ENCODE measurements around the gene PPP3R1.

PPP3R1 gene

GRCh38 chr2:68172521-68172920 lies 79.8 kb downstream of the PPP3R1 start:
- peaks cover 8% of the 10 kb centered on the region for H3K4me1 Mint-ChIP-seq
- no peaks in the 10 kb centered on the region for H3K27me3 Mint-ChIP-seq
- no peak overlapping the region for H3K4me3 Mint-ChIP-seq
- H3K27ac Mint-ChIP-seq (ENCODE audit: low read depth): no peak overlapping the region
- DNase-seq (ENCODE audit: low spot score in 2 of 2) (no peak), ATAC-seq (replicated peaks; ENCODE audit: extremely low read depth, poor library complexity, severe bottlenecking) (no peak)
- H3K36me3 Mint-ChIP-seq (ENCODE audit: insufficient read depth): peaks cover 35% of the 10 kb centered on the region
- no peaks in the 10 kb centered on the region for H3K9me3 Mint-ChIP-seq

DNA sequence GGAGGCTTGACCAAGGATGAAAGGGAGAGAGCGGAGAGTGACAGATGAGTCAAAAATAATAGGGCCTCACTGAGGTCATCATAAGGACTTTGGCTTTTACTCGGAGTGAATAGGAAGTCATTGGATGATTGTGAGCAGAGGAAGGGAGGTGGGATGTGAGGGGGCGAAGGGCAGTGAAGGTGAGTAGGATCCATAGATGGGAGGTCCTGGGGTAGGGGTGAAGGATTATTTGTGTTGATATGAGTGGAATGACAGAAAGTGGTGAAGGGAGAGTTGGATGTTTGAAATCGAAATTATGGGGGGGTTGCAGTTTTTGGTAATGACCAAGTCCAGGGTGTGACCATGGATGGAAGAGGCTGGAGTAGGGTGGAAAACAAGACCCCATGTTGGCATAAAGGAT lies 80.6 kb downstream of the PPP3R1 start:
- H3K36me3 Mint-ChIP-seq (ENCODE audit: insufficient read depth): peaks cover 37% of the 10 kb centered on the region
- H3K4me3 Mint-ChIP-seq: no peak overlapping the region
- no peaks in the 10 kb centered on the region for H3K27me3 Mint-ChIP-seq
- no peak overlapping the region for H3K27ac Mint-ChIP-seq (ENCODE audit: low read depth)
- peaks cover 9% of the 10 kb centered on the region for H3K4me1 Mint-ChIP-seq
- H3K9me3 Mint-ChIP-seq: no peaks in the 10 kb centered on the region
- DNase-seq (ENCODE audit: low spot score in 2 of 2): no peak
- ATAC-seq (replicated peaks; ENCODE audit: extremely low read depth, poor library complexity, severe bottlenecking): no peak

GRCh38 chr2:68171146-68171545 lies 81.2 kb downstream of the PPP3R1 start:
- H3K9me3 Mint-ChIP-seq: no peaks in the 10 kb centered on the region

DNA sequence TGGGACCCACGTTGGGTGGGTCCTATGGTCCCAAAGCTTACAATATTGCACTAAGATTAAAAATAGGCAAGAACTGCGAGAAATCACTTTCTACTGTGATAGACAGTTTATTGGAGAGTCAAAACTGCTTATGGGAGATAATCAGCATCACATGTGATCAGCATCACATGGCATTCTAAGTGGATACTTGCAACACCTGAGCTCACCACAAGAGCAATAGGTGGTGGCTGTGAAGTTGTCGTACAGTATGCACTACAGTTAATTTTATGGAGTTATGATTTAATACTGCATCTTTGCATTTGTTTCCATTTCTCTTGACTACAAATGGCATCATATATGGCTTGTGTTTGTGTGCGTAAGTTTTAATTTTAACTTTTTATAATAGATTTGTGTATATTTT lies 83.0 kb downstream of the PPP3R1 start:
- Mint-ChIP-seq H3K4me1 (peaks cover 9% of the 10 kb centered on the region), H3K27ac (ENCODE audit: low read depth) (no peak overlapping the region), H3K9me3 (no peaks in the 10 kb centered on the region), H3K36me3 (ENCODE audit: insufficient read depth) (peaks cover 37% of the 10 kb centered on the region), H3K27me3 (no peaks in the 10 kb centered on the region), H3K4me3 (no peak overlapping the region)
- ATAC-seq (replicated peaks; ENCODE audit: extremely low read depth, poor library complexity, severe bottlenecking): no peak
- no peak for DNase-seq (ENCODE audit: low spot score in 2 of 2)

More at GRCh38 chr2:68171146-68171545, 81.2 kb downstream of the PPP3R1 start:
- no peak for DNase-seq (ENCODE audit: low spot score in 2 of 2)
- H3K36me3 Mint-ChIP-seq (ENCODE audit: insufficient read depth): peaks cover 40% of the 10 kb centered on the region
- no peak overlapping the region for H3K4me3 Mint-ChIP-seq
- ATAC-seq (replicated peaks; ENCODE audit: extremely low read depth, poor library complexity, severe bottlenecking): no peak
- no peaks in the 10 kb centered on the region for H3K27me3 Mint-ChIP-seq
- H3K4me1 Mint-ChIP-seq: peaks cover 9% of the 10 kb centered on the region
- H3K27ac Mint-ChIP-seq (ENCODE audit: low read depth): no peak overlapping the region

GRCh38 chr2:68167186-68167585 lies 85.1 kb downstream of the PPP3R1 start:
- Mint-ChIP-seq H3K27ac (ENCODE audit: low read depth) (no peak overlapping the region), H3K36me3 (ENCODE audit: insufficient read depth) (peaks cover 42% of the 10 kb centered on the region), H3K27me3 (no peaks in the 10 kb centered on the region), H3K4me1 (peaks cover 9% of the 10 kb centered on the region), H3K9me3 (no peaks in the 10 kb centered on the region), H3K4me3 (no peak overlapping the region)
- DNase-seq (ENCODE audit: low spot score in 2 of 2) (no peak), ATAC-seq (replicated peaks; ENCODE audit: extremely low read depth, poor library complexity, severe bottlenecking) (no peak)

DNA sequence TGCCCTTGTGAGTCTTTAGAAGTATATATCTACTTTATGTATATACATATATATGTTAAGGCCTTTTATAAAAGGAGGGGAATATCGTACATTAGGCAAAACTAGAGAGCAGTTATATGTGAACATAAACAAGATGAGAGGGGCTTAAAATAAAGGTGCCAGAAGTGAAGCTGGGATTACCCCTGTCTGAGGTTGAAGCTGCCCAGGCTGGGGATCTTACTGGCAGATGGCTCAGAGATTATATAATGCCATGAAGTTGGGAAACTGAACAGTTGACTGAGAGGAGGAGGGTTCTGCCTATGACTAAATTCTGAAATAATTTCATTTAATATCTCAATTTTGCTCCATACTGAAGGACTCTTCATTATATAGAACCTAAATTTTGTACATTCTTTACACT lies 88.7 kb downstream of the PPP3R1 start:
- Mint-ChIP-seq H3K36me3 (ENCODE audit: insufficient read depth) (peaks cover 58% of the 10 kb centered on the region), H3K4me1 (peaks cover 30% of the 10 kb centered on the region), H3K4me3 (no peak overlapping the region), H3K27me3 (no peaks in the 10 kb centered on the region), H3K27ac (ENCODE audit: low read depth) (no peak overlapping the region), H3K9me3 (no peaks in the 10 kb centered on the region)
- DNase-seq (ENCODE audit: low spot score in 2 of 2) (no peak), ATAC-seq (replicated peaks; ENCODE audit: extremely low read depth, poor library complexity, severe bottlenecking) (no peak)

GRCh38 chr2:68158134-68158447 lies 94.2 kb downstream of the PPP3R1 start:
- Mint-ChIP-seq H3K4me3 (peak overlapping the region; percentile 98), H3K9me3 (no peaks in the 10 kb centered on the region), H3K4me1 (peaks cover 41% of the 10 kb centered on the region), H3K27me3 (no peaks in the 10 kb centered on the region), H3K36me3 (ENCODE audit: insufficient read depth) (peaks cover 39% of the 10 kb centered on the region), H3K27ac (ENCODE audit: low read depth) (peak overlapping the region; percentile 99)
- no peak for ATAC-seq (replicated peaks; ENCODE audit: extremely low read depth, poor library complexity, severe bottlenecking)
- DNase-seq (ENCODE audit: low spot score in 2 of 2): no peak

- Mint-ChIP-seq H3K27ac (ENCODE audit: low read depth) (peak within 1 kb of the TSS; percentile 99), H3K36me3 (ENCODE audit: insufficient read depth) (peaks cover 36% of the 10 kb centered on the region), H3K9me3 (no peaks in the 10 kb centered on the region), H3K4me3 (peak within 1 kb of the TSS; percentile 98), H3K4me1 (peaks cover 41% of the 10 kb centered on the region), H3K27me3 (no peaks in the 10 kb centered on the region)
- ATAC-seq (replicated peaks; ENCODE audit: extremely low read depth, poor library complexity, severe bottlenecking) (peak; percentile 92), DNase-seq (ENCODE audit: low spot score in 2 of 2) (peak; percentile 97)
Measured at GRCh38 chr2:68157402-68158133, 94.8 kb downstream of the PPP3R1 start, which contains the start of gene PNO1. Gene PNO1, plus strand, starts transcription at chr2:68157888. Its CDS starts 47 bp downstream, at chr2:68157935.

DNA sequence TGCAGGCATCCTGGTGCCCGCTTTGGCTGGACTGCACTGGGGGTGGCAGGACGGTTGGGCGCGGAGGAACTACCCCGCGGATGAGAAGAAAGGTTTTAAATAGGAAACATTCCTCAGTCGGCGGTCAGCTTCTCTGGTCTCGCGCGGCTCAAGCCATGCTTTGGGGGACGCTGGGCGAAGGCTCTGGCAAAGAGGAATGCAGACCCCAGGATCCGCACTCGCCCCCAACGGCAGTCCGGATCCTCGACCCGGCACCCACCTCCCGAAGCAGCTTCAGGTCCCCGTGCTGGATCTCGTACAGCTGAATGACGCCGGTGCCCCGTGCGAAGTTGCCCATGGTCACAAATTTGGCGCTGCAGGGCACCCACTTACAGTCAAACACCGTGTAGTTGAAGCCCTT lies 95.3 kb downstream of the PPP3R1 start:
- DNase-seq (ENCODE audit: low spot score in 2 of 2): peak in 1 of 2 donors; percentile 15
- Mint-ChIP-seq H3K4me3 (peak overlapping the region; percentile 98), H3K9me3 (no peaks in the 10 kb centered on the region), H3K27ac (ENCODE audit: low read depth) (peak overlapping the region; percentile 99), H3K36me3 (ENCODE audit: insufficient read depth) (peaks cover 32% of the 10 kb centered on the region), H3K4me1 (peaks cover 41% of the 10 kb centered on the region), H3K27me3 (no peaks in the 10 kb centered on the region)
- peak; percentile 50 for ATAC-seq (replicated peaks; ENCODE audit: extremely low read depth, poor library complexity, severe bottlenecking)

DNA sequence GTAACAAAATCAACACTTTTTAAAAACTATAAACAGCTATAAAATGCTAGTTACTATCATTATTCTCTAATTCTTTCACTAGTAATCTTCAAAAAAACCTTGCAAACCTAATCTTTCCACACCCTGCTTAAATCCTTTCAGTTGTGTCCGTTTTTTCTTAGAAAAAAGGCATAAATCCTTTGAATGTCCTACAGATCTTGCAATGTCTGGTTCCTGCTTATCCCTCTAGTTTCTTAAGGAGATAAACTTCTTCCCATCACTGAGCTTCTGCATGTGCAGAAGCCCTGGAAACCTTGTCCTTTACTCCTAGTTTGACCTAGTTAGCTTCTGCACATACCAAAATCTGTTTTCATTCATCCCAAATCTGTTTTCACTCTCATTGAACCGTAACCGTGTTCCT lies 95.9 kb downstream of the PPP3R1 start:
- DNase-seq (ENCODE audit: low spot score in 2 of 2) (no peak), ATAC-seq (replicated peaks; ENCODE audit: extremely low read depth, poor library complexity, severe bottlenecking) (no peak)
- H3K27me3 Mint-ChIP-seq: no peaks in the 10 kb centered on the region
- peaks cover 46% of the 10 kb centered on the region for H3K4me1 Mint-ChIP-seq
- H3K36me3 Mint-ChIP-seq (ENCODE audit: insufficient read depth): peaks cover 30% of the 10 kb centered on the region
- peak overlapping the region; percentile 98 for H3K4me3 Mint-ChIP-seq
- H3K9me3 Mint-ChIP-seq: no peaks in the 10 kb centered on the region
- peak overlapping the region; percentile 99 for H3K27ac Mint-ChIP-seq (ENCODE audit: low read depth)

GRCh38 chr2:68155618-68156017 lies 96.7 kb downstream of the PPP3R1 start:
- Mint-ChIP-seq H3K9me3 (no peaks in the 10 kb centered on the region), H3K4me1 (peaks cover 45% of the 10 kb centered on the region), H3K27me3 (no peaks in the 10 kb centered on the region), H3K4me3 (peak overlapping the region; percentile 98), H3K27ac (ENCODE audit: low read depth) (no peak overlapping the region), H3K36me3 (ENCODE audit: insufficient read depth) (peaks cover 23% of the 10 kb centered on the region)
- DNase-seq (ENCODE audit: low spot score in 2 of 2) (no peak), ATAC-seq (replicated peaks; ENCODE audit: extremely low read depth, poor library complexity, severe bottlenecking) (no peak)

GRCh38 chr2:68152681-68153347 lies 99.5 kb downstream of the PPP3R1 start:
- H3K9me3 Mint-ChIP-seq: no peaks in the 10 kb centered on the region
- no peaks in the 10 kb centered on the region for H3K27me3 Mint-ChIP-seq
- H3K4me1 Mint-ChIP-seq: peaks cover 22% of the 10 kb centered on the region
- peaks cover 12% of the 10 kb centered on the region for H3K36me3 Mint-ChIP-seq (ENCODE audit: insufficient read depth)
- no peak overlapping the region for H3K4me3 Mint-ChIP-seq
- ATAC-seq (replicated peaks; ENCODE audit: extremely low read depth, poor library complexity, severe bottlenecking) (no peak), DNase-seq (ENCODE audit: low spot score in 2 of 2) (no peak)
- no peak overlapping the region for H3K27ac Mint-ChIP-seq (ENCODE audit: low read depth)

- H3K36me3 Mint-ChIP-seq (ENCODE audit: insufficient read depth): peaks cover 4% of the 10 kb centered on the region
- DNase-seq (ENCODE audit: low spot score in 2 of 2): no peak
- peaks cover 10% of the 10 kb centered on the region for H3K4me1 Mint-ChIP-seq
- H3K27me3 Mint-ChIP-seq: no peaks in the 10 kb centered on the region
- H3K9me3 Mint-ChIP-seq: no peaks in the 10 kb centered on the region
- no peak overlapping the region for H3K27ac Mint-ChIP-seq (ENCODE audit: low read depth)
- ATAC-seq (replicated peaks; ENCODE audit: extremely low read depth, poor library complexity, severe bottlenecking): no peak
- H3K4me3 Mint-ChIP-seq: no peak overlapping the region
Measured at GRCh38 chr2:68151037-68151436, 101.3 kb downstream of the PPP3R1 start.

All from central memory CD8-positive, alpha-beta T cell (primary cell).